Mucosa of gallbladder (tissue), 1 donor: ENCODE measurements around the gene OR52A5. TPM values are rescaled to one million over a fixed set of nuclear protein-coding genes. Genes with fewer than 3 reads are reported as not detected.

ENCODE experiments used
- DNase-seq: peaks from one replicate; pipeline ENCODE4 v3.0.0-alpha.2; 2020; ENCODE audit warnings: low spot score
- total RNA-seq: library from RNA; stranded (reverse); gene quantifications from one replicate; pipeline ENCODE4 v1.2.1, GENCODE V29; 2021
- donor health status: DM: no; HTN: no; CAD: no.

Gene OR52A5
- total RNA-seq, 1 donor from 2014 or later, result not detected

DNA sequence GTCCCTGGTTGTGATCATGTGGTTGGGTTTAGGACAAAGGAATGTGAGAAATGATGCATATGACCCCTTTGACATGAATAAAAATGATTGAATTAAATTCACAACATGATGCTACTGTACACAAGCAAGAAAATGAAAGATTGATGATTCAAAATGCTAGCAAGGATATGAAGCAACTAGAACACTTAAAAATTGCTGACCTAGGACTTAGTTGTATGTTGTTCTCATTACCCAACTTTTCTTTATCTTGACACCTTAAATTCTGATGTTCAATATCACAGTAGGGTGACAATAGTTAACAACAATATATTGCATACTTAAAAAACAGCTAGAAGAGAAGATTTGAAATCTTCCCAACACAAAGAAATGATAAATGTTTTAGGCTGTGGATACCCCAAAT is 20.6 kb downstream of the OR52A5 start:
- DNase-seq, result no peak

DNA sequence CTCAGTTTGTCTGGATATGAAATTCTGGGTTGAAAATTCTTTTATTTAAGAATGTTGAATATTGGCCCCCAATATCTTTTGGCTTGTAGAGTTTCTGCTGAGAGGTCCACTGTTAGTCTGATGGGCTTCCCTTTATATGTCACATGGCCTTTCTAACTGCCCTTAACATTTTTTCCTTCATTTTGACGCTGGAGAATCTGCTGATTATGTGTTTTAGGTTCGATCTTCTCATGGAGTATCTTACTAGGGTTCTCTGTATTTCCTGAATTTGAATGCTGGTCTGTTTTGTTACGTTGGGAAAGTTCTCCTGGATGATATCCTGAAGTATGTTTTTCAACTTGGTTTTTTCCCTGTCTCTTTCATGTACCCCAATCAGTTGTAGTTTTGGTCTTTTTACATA is 22.8 kb downstream of the OR52A5 start:
- no peak for DNase-seq

DNA sequence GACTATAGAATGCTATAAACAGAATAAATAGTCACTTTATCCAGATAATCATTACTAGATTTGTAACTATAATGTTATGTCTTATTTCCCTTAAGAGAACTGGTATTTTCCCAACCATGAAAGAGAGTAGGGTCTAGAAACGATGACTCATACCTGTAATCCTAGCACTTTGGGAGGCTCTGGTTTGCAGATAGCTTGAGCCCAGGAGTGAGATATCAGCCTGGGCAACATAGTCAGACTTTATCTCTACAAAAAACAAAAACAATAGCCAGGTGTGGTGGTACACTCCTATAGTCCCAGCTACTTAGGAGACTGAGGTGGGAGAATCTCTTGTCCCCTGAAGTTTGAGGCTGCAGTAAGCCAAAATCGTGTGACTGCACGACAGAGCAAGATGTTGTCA is 30.9 kb downstream of the OR52A5 start:
- no peak for DNase-seq

DNA sequence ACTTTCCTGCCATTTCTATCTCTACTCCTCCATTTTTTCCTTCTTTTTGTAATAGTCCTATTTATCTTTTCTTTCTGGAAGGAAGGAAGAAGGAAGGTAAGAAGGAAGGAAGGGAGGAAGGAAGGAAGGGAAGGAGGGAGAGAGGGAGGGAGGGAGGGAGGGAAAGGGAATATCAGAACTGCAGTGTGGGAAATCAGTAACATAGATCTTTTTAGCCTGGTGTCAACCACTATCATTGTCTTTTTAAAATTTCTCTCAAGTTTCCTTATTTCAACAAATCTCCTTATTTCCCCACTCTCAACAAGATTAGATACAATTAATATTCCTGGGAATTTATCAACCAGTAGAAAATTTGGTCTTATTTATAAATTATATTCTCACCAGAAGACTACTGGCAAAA is 35.1 kb downstream of the OR52A5 start:
- no peak for DNase-seq

DNA sequence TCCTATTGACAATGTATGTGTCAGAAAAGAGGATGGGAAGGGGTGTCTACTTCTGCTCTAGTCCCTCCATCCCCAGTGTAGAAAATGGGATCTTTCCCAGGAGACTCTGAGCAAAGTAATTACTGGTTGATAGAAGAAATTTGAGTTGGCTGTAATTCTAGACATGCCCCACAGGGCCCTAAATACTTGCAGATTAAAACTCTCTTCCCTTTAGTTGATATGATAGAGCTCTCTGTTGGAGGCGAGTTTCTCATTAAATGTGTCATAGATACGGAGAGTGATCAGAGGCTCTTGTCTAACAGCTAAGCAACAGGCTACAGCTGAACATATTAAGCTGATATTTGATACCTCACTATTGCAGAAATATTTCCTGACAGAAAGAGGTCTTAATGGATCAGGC is 35.9 kb downstream of the OR52A5 start:
- no peak for DNase-seq

DNA sequence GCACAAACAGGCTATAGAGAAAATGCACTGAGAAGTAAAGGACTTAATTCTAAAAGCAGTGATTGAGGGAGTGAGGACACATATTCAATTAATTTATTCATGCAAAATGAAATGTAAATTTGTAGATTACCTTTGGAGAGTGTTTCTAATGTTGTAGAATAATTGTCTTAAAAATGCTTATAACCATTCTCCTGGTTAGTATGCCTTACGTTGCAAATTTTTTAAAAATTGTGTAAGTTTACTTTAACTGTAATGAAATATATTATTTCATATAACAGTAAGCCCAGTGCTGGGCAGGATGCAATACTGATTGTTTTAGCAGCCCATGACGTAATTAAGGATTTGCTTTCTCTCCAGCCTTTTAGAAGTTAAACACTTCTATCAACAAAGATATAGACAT is 42.1 kb downstream of the OR52A5 start:
- DNase-seq, result no peak

DNA sequence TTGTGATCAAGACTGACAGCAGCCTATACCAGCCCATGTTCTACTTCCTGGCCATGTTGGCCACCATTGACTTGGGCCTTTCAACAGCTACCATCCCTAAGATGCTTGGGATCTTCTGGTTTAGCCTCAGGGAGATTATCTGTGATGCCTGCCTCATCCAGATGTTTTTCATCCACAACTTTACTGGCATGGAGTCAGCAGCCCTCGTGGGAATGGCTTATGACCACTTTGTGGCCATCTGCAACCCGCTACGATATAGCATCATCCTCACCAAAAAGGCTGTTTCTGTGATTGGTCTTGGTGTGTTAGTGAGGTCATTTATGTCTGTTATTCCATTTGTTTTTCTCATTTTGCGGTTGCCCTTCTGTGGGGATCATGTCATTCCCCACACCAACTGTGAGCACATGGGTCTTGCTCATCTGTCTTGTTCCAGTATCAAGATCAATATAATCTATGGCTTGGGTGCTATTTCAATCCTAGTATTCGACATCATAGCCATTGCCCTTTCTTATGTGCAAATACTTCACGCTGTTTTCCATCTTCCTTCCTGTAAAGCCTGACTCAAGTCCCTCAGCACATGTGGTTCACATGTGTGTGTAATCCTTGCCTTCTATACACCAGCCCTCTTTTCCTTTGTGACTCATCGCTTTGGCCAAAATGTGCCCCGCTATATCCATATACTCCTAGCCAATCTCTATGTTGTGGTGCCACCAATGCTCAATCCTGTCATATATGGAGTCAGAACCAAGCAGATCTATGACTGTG is 45.2 kb downstream of the OR52A5 start:
- no peak for DNase-seq

DNA sequence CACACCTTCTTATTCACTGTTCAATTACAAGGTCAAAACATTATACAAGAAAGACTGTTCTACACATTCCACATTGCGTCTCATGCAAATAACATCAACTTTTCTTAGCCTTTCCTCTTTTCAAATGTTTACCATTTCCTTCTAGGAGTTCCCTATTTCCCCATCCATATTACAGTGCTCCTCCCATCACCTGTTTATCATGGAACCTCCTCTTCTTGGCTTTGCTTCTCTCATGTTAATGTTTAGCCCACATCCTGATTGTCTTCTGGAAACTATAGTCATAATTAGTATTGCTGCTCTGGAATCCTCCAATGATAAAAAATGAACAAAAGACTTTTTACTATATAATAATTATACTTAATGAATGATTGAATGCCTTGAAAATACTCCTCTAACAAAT is 47.5 kb downstream of the OR52A5 start:
- no peak for DNase-seq

DNA sequence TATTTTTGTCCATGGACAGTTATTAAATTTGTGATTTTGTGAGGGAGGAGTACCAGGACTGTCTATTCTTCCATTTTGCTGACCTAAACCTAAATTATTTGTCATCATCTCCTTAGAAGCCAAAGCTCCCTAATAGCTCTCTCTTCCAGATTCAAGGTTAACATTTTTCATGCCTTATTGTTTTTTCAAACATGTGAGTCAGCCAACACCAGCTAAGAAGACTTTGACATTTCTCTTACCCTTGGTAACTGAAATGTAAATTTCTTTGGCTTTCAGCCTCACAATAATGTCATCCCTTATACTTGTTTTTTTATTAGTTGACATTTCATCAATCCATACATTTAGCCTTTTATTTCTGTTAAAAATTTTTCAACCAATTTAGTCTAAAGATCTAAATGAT is 49.6 kb downstream of the OR52A5 start:
- no peak for DNase-seq

DNA sequence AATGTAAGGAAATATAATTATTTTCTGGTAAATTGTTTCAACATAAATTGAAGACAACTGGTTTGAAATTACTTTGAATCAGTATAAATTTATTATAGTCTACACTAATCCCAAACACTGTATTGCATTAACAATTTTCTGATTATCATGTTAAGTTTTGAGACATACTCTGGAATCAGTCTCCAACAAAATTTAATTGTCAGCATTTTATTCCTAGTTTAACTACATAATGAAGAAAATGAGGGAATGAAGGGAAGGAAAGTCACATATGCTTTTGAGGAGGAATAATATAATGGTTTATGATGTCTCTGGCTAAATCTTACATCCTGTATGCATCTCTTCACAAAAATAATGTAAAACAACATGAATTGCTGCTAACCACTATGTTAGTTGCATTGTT is 54.6 kb downstream of the OR52A5 start:
- no peak for DNase-seq

DNA sequence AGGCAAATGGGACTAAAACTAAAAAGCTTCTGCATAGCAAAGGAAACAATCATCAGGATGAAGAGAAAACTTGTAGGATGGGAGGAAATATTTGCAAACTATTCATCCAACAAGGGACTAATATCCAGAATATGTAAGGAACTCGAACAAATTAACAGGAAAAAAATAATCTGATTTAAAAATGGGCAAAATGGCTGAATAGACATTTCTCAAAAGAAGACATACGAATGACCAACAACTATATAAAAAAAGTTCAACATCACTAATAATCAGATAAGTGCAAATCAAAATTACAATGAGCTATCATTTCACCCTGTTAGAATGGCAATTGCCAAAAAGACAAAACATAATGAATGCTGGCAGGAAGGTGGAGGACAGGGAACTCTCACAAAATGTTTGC is 56.8 kb downstream of the OR52A5 start:
- no peak for DNase-seq

Other genes starting within 250 kb of the OR52A5 start
- not detected for gene OR51A7, start 234.6 kb downstream of the OR52A5 start, total RNA-seq
- not detected for gene OR51G2, start 219.0 kb downstream of the OR52A5 start, total RNA-seq
- not detected for gene OR51G1, start 214.0 kb downstream of the OR52A5 start, total RNA-seq
- gene OR51A4, start 190.8 kb downstream of the OR52A5 start, total RNA-seq, result not detected
- not detected for gene OR51A2, start 182.6 kb downstream of the OR52A5 start, total RNA-seq
- gene OR51L1, start 143.5 kb downstream of the OR52A5 start, total RNA-seq, result not detected
- not detected for gene OR52J3, start 91.8 kb downstream of the OR52A5 start, total RNA-seq
- gene OR52E2, start 78.7 kb downstream of the OR52A5 start, total RNA-seq, result not detected
- gene OR52E1, start 68.8 kb downstream of the OR52A5 start, total RNA-seq, result not detected
- not detected for gene OR52A1, start 16.4 kb upstream of the OR52A5 start, total RNA-seq
- not detected for gene OR51V1, start 62.3 kb upstream of the OR52A5 start, total RNA-seq
- gene HBB, start 88.7 kb upstream of the OR52A5 start, total RNA-seq, result 65.9 TPM
- 0.72 TPM for gene HBD, start 96.1 kb upstream of the OR52A5 start, total RNA-seq
- gene HBG1, start 111.5 kb upstream of the OR52A5 start, total RNA-seq, result 3.3 TPM
- gene HBG2, start 116.4 kb upstream of the OR52A5 start, total RNA-seq, result 13.2 TPM
- 4.0 TPM for gene HBE1, start 131.6 kb upstream of the OR52A5 start, total RNA-seq
- 0.23 TPM for gene OR51B4, start 163.6 kb upstream of the OR52A5 start, total RNA-seq
- not detected for gene OR51B2, start 185.9 kb upstream of the OR52A5 start, total RNA-seq
- 0.37 TPM for gene OR51B5, start 205.2 kb upstream of the OR52A5 start, total RNA-seq
- gene OR51B6, start 213.2 kb upstream of the OR52A5 start, total RNA-seq, result not detected
- not detected for gene OR51M1, start 245.5 kb upstream of the OR52A5 start, total RNA-seq